HG02571 (cell line): Measurements from ENCODE around the gene VEGFA.

Experiments used
- ATAC-seq: cut with Tn5 transposase; IDR thresholded peaks from one replicate; pipeline ENCODE4 v1.9.1; 2021; ENCODE audit warnings: mild to moderate bottlenecking, moderate library complexity; ENCODE audit not compliant: unreplicated experiment

The VEGFA gene

GRCh38 chr6:43758617-43759050 lies 11.4 kb upstream of the VEGFA start:
- no peak for ATAC-seq

GRCh38 chr6:43759136-43759906 lies 10.7 kb upstream of the VEGFA start:
- ATAC-seq = no peak

- no peak for ATAC-seq
These were observed 10.2 kb upstream of the VEGFA start for GRCh38 chr6:43759907-43760206.

DNA sequence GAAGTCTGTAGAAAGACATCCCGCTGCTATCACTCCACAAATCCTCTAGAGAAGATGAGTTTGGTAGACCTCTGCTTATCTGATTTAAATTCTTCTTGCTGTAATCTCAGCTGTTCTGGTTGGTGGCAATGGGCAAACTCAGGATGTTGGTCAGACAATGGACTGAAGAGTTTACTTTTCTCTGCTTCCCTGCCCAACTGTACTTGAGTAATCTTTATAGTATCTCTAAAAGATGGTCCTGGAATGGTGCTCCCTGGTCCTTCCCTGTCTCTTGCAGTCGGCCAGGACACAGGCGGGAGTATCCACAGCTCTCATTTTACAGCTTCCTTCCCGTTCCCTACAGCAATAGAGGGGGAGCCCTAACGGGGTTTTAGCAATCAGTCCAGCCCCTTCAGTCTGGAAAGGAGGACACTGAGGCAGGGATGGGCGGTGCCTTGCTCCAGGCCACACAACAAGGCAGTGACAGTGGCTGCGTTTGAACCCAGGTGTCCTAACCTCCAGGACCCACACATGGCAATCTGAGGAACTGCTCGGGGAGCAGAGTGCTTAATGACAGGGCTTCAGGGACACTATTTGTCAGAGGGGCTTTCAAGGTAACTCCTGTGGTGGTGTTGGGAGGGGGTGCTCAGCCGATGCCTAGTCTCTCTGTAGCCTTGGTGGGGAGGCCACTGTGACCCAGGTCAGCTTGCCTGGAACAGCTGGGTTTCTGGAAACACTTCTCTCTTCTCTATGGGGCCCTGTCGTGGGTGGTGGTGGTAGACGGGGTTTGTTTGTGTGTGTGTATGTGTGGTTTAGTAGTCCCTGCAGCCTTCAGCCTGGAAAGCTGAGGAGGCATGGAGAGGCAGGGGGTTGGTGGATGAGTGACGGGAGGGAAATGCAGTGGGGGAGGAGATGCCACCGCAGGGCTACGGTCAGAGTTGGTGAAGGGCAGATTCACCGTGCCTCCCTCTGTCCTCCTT lies 9.5 kb upstream of the VEGFA start:
- ATAC-seq = no peak

GRCh38 chr6:43761666-43762409 lies 8.2 kb upstream of the VEGFA start:
- ATAC-seq = no peak

GRCh38 chr6:43762410-43762768 lies 7.6 kb upstream of the VEGFA start:
- ATAC-seq = no peak

DNA sequence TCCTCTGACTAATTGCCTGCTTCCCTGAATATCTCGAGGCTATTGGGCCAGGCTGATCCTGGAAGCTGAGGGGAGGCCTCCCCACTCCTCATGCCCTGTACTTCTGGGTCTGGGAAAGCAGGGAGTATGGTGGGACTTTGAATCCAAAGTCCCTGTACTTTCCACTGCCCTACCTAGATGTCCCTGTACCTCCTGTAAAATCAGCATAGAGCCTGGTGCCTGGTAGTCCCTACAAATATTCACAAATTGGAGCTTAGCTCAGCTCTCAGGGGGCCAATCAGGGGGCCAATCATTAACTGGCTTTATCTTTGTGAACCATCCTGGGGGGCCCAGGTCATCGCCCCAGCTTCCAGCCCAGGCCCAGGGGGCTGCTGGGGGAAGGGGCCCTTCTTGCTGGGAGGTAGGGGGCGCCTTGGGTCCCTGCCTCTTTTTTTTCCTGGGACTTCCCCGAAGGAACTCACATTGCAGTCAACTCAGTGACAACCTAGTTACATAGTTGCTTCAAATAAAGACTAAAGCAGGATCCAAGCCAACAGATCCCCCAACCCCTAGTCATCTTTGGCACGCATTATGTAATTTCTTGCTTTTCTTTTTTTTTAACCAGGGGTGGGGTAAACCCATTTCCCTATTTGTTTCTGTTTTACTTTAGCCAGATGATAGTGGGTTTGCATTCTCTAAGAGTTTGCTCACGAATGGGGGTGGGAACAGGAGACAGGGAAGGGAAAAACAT lies 6.9 kb upstream of the VEGFA start:
- ATAC-seq = no peak

DNA sequence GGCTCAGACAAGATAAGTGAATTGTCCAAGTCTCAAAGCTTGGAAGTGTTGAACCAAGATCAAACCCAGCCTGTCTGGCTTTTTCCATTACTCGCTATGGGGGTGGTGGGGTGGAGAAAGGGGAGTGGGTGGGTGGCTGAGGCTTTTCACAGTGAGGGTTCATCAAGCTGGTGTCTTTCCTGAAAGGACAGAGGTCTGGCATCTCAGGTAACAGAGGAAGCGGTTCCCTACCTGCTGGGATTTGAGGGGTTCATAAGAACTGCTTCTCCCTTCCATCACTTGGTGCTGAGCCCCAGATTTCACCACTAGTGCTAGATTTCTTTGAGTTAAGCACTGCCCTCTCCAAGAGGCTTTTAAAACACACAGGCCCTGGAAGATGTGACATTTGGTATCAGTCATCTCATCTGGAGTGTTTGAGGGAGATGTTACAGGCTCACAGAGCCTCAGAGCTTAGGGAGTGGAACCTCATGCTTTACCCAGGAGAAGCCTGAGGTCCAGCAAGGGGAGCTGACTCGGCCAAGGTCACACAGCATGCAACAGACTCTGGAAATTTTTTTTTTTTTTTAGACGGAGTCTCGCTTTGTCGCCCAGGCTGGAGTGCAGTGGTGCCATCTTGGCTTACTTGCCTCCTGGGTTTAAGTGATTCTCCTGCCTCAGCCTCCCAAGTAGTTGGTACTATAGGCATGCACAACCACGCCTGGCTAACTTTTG lies 6.0 kb upstream of the VEGFA start:
- no peak for ATAC-seq

DNA sequence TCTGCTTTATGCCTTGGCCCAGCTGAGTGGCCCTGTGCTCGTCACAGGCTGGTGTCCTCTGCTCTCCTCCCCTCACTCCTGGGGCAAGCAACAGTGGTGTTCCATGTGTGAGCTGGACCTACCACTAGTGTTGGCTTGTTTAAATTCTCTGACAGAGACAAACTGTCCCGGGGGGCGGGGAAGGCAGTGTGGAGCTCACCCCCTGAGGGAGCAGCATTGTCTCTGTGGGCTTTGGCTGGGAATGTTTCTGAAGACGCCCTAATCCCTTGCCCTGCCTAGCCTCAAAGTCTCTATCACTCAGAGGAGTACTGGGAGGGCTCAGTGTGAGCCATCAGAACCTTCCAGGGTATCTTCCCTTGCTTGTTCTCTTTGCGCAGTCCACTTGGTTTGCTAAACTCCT lies 5.2 kb upstream of the VEGFA start:
- no peak for ATAC-seq

DNA sequence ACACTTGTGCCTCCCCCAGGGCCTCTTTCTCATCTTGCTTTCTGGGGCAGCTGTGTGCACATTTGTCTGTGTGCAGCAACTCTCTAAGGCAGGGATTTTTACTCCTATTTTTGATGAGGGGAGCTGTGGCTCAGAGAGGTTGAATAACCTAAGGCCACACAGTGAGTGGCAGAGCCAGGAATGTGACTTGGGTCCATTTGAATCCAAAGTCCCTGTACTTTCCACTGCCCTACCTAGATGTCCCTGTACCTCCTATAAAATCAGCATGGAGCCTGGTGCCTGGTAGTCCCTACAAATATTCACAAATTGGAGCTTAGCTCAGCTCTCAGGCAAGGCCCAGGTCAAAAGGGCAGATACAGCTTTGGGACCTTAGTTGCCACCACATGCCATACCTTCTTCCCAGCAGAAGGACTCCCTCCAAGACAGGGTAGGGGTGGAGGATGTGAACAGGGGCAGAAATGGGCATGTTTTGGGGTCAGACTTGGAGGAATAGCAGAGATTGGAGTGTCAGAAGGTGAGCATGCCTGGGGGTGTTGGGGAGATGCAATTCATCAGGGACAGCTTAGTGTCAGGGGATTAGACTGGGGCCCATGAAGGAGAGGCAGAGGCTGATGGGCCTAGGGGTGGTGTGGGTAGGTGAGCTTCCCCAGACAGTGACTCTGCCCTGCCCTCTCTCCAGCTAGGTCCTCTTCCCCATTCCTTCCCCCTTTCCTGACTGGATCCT lies 4.1 kb upstream of the VEGFA start:
- ATAC-seq = no peak

DNA sequence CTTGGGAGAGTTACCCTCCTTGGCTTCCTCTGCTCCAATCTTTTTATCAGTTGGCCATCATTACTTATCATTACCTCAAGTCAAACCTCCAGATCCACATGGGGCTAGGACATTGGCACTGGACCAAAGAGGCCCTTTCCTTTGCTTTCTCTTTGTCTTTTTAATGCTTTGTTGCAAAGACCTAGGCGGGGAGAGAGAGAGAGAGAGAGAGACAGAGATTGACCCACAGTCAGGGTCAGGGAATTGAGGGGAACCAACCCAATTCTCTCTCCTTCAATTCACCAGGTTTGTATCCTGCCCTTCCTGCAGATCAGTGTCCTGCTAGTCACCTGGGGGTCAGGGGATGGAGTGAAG lies 3.5 kb upstream of the VEGFA start:
- no peak for ATAC-seq

DNA sequence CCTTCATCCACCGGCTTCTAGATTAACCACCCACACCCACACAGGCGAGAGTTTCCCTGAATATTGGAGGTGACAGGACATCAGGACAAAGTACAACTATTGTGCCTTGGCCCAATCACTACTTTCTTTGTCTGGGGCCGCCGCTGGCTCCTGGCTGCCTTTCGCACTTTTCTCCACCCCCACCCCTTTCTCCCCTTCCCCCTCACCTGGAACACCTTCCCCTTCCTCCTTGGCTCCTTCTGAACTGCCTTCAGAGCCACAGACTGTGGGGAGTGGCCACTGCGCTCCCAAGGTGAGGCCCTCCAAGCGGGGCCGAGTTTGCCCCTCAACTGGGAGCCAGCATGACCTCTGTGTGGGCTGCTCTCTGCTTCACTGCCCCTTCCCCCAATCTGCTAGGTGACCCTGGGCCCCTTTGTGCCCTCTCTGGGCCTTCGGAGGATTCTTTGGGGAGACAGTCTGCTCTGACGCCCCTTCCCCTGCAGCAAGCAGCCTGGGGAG lies 3.0 kb upstream of the VEGFA start:
- no peak for ATAC-seq

- ATAC-seq = no peak
These were observed 2.2 kb upstream of the VEGFA start for GRCh38 chr6:43767553-43768505.

- ATAC-seq = no peak
These were observed 1.5 kb upstream of the VEGFA start for GRCh38 chr6:43768506-43768860.

- ATAC-seq = no peak
These were observed 957 bp upstream of the VEGFA start for GRCh38 chr6:43768983-43769525.

- no peak for ATAC-seq
These were observed 580 bp downstream of the VEGFA start for GRCh38 chr6:43770372-43771209.

- ATAC-seq = peak; percentile 28
These were observed 1.3 kb downstream of the VEGFA start for GRCh38 chr6:43771210-43771857.
